ACC112 (cell line): ENCODE results near the gene ZDHHC12.

Source experiments
- H2AFZ ChIP-seq: fragments of 200-600 bp; sonication (generic); one replicate; pipeline ENCODE4 v1.6.0; 2017; ENCODE audit warnings: antibody characterized with exemption, low read length; ENCODE audit not compliant: unreplicated experiment
- H3K27ac ChIP-seq: fragments of 200-600 bp; sonication (generic); 2 replicates; pipeline ENCODE4 v1.5.1; 2014; ENCODE audit warnings: low read depth, mild to moderate bottlenecking, antibody characterized with exemption, low read length, moderate library complexity
- H3K27me3 ChIP-seq: fragments of 200-600 bp; sonication (generic); 2 replicates; pipeline ENCODE4 v1.6.1; 2014; ENCODE audit warnings: mild to moderate bottlenecking, antibody characterized with exemption, low read length, moderate library complexity, mixed read lengths; ENCODE audit not compliant: insufficient read depth
- H3K36me3 ChIP-seq: fragments of 200-600 bp; sonication (generic); 2 replicates; pipeline ENCODE4 v1.6.1; 2016; ENCODE audit warnings: mild to moderate bottlenecking, antibody characterized with exemption, low read length, moderate library complexity, mixed read lengths; ENCODE audit not compliant: insufficient read depth
- H3K4me1 ChIP-seq: fragments of 200-600 bp; sonication (generic); one replicate; pipeline ENCODE4 v1.6.1; 2016; ENCODE audit warnings: low read length, mixed read lengths; ENCODE audit not compliant: insufficient read depth, unreplicated experiment, control insufficient read depth
- H3K4me3 ChIP-seq: fragments of 200-600 bp; sonication (generic); 2 replicates; pipeline ENCODE4 v1.5.1; 2014; ENCODE audit warnings: mild to moderate bottlenecking, low read depth, low read length
- H3K79me2 ChIP-seq: fragments of 200-600 bp; sonication (generic); one replicate; pipeline ENCODE4 v1.6.0; 2016; ENCODE audit warnings: low read length; ENCODE audit not compliant: control insufficient read depth, unreplicated experiment, insufficient read depth

The ZDHHC12 gene

GRCh38 chr9:128684325-128685199, 39.4 kb downstream of the ZDHHC12 start:
- Histone ChIP-seq H3K27ac (peak overlapping the region; percentile 6), H3K36me3 (peaks cover 2% of the 10 kb centered on the region; the same call in 1 of the 2 replicates), H3K27me3 (no peaks in the 10 kb centered on the region), H3K4me3 (peak overlapping the region; percentile 86), H3K79me2 (peaks cover 33% of the 10 kb centered on the region), H2AFZ (peak overlapping the region; percentile 39), H3K4me1 (peaks cover 26% of the 10 kb centered on the region)

- H3K36me3 ChIP-seq = peaks cover 2% of the 10 kb centered on the region; the same call in 1 of the 2 replicates
- H3K79me2 ChIP-seq = peaks cover 30% of the 10 kb centered on the region
- peak overlapping the region; percentile 86 for H3K4me3 ChIP-seq
- H2AFZ ChIP-seq = peak overlapping the region; percentile 19
- peak overlapping the region; percentile 6 for H3K27ac ChIP-seq
- H3K27me3 ChIP-seq = no peaks in the 10 kb centered on the region
- peaks cover 27% of the 10 kb centered on the region for H3K4me1 ChIP-seq
These were observed 39.9 kb downstream of the ZDHHC12 start for GRCh38 chr9:128684065-128684324.

GRCh38 chr9:128683340-128684064, 40.4 kb downstream of the ZDHHC12 start:
- Histone ChIP-seq H3K4me1 (peaks cover 27% of the 10 kb centered on the region), H3K4me3 (peak overlapping the region; percentile 86), H3K27me3 (no peaks in the 10 kb centered on the region), H3K36me3 (peaks cover 2% of the 10 kb centered on the region; the same call in 1 of the 2 replicates), H3K27ac (peak overlapping the region; percentile 6), H2AFZ (peak overlapping the region; percentile 19), H3K79me2 (peaks cover 30% of the 10 kb centered on the region)

- no peak overlapping the region for H2AFZ ChIP-seq
- H3K27me3 ChIP-seq = no peaks in the 10 kb centered on the region
These were observed 46.1 kb downstream of the ZDHHC12 start for GRCh38 chr9:128677794-128678193.

GRCh38 chr9:128675382-128675781, 48.5 kb downstream of the ZDHHC12 start:
- Histone ChIP-seq H3K27me3 (no peaks in the 10 kb centered on the region), H3K4me1 (peaks cover 4% of the 10 kb centered on the region), H2AFZ (no peak overlapping the region), H3K79me2 (peaks cover 3% of the 10 kb centered on the region), H3K4me3 (no peak overlapping the region), H3K36me3 (no peaks in the 10 kb centered on the region), H3K27ac (no peak overlapping the region)

More at GRCh38 chr9:128677794-128678193, 46.1 kb downstream of the ZDHHC12 start:
- peaks cover 4% of the 10 kb centered on the region for H3K4me1 ChIP-seq
- H3K79me2 ChIP-seq = peaks cover 7% of the 10 kb centered on the region
- H3K4me3 ChIP-seq = no peak overlapping the region
- H3K27ac ChIP-seq = no peak overlapping the region
- H3K36me3 ChIP-seq = peaks cover 2% of the 10 kb centered on the region; the same call in 1 of the 2 replicates
